Sigmoid colon (tissue), 7 donors: ENCODE measurements around the gene TRIM54. TPM values are rescaled to one million over a fixed set of nuclear protein-coding genes. Genes with fewer than 3 reads are reported as not detected.

Experiments used
- DNase-seq: peaks from one replicate; pipeline ENCODE4 v3.0.0-alpha.2; 2019
- H3K27ac ChIP-seq, 4 donors: fragments of 200-600 bp; sonication (generic); one replicate each; pipeline ENCODE4 v1.5.1; 2016 to 2019; ENCODE audit warnings: mild to moderate bottlenecking in 1 of 4
- H3K27me3 ChIP-seq, 3 donors: fragments of 200-600 bp; sonication (generic); one replicate each; pipeline ENCODE4 v1.5.1; 2019; ENCODE audit warnings: mild to moderate bottlenecking in 1 of 3
- H3K36me3 ChIP-seq, 4 donors: fragments of 200-600 bp; sonication (generic); one replicate each; pipeline ENCODE4 v1.5.1; 2016 to 2019
- H3K4me1 ChIP-seq, 4 donors: fragments of 200-600 bp; sonication (generic); one replicate each; pipeline ENCODE4 v1.5.1; 2017 to 2019
- H3K4me3 ChIP-seq, 4 donors: fragments of 200-600 bp; sonication (generic); one replicate each; pipeline ENCODE4 v1.5.1; 2017 to 2019; ENCODE audit warnings: mild to moderate bottlenecking in 2 of 4, moderate library complexity in 1 of 4
- H3K9me3 ChIP-seq, 4 donors: fragments of 200-600 bp in 3 of 4; sonication (generic) in 3 of 4; one replicate each; pipeline versions ENCODE4 v1.5.1 to v1.6.1; 2013 to 2019
- EP300 ChIP-seq, 4 donors: sonication (generic); formaldehyde crosslinking; IDR thresholded peaks; one replicate each; pipeline ENCODE4 v1.6.1; 2017; ENCODE audit warnings: antibody characterized with exemption in 4 of 4
- POLR2A ChIP-seq, 2 donors: fragments of 450-650 bp; IDR thresholded peaks; one replicate each; pipeline ENCODE4 v1.6.1; 2016; ENCODE audit warnings: antibody characterized with exemption in 2 of 2, mild to moderate bottlenecking in 2 of 2, moderate library complexity in 2 of 2
- POLR2AphosphoS5 ChIP-seq, 4 donors: sonication (generic); formaldehyde crosslinking; IDR thresholded peaks; one replicate each; pipeline ENCODE4 v1.6.1; 2017; ENCODE audit warnings: antibody characterized with exemption in 4 of 4
- WGBS, 2 donors: extraction: QIAGEN DNeasy Blood & Tissue Kit; methylation state at CpG; one replicate each; pipeline ENCODE4 v1.1.7; 2013; 5-methylcytosine and 5-hydroxymethylcytosine counted together
- intact Hi-C: fragments of 100-400 bp; cut with DNase I; formaldehyde crosslinking; loops from one replicate; pipeline ENCODE4 v1.15.1; 2023
- polyA plus RNA-seq, 3 donors: library from polyadenylated mRNA; stranded (reverse); fragments of 200-250 nt; gene quantifications; one replicate each; pipeline ENCODE4 v1.2.3, GENCODE V29; 2013
- total RNA-seq, 4 donors: library from RNA; depleted of rRNA; stranded (reverse); fragments of >200 nt; gene quantifications; one replicate each; pipeline ENCODE4 v1.1.0, GENCODE V29; 2016
- TF ChIP-seq, protein P1 (sequence below), 4 experiments: fragments of 450-650 bp in 3 of 4; fragments of 200-600 bp in 1 of 4; IDR thresholded peaks; one replicate each; pipeline ENCODE4 v1.5.1; 2016 to 2019; ENCODE audit warnings: antibody characterized with exemption in 4 of 4, mild to moderate bottlenecking in 3 of 4, moderate library complexity in 2 of 4
- donor health status: healthy with polysubstance abuse.
- donor health status: Bipolar disorder and iron deficiency.
- donor health status: healthy.

The TRIM54 gene
- total and polyA plus RNA-seq, 7 donors: 0.16 to 0.46 (median 0.41) TPM; not detected in 4

DNA sequence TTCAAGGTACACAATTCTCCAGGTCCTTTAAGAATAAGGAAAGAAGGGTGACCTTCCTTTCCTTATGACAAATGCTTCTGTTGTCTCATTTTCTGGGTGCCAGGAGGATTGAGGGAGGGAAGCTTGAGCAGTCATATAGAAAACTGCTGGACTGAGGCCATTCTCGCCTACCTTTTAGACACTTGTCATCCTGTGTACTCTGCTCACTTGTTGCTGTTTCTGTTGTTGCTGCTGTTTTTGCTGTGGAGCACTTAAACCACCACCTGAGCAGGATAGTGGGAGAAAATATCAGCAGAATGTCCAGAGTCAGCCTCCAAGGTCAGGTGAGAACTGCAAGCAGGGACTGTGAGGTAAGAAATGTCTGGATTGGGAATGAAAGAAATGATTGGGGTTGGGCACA, 4.2 kb upstream of the TRIM54 start:
- Histone ChIP-seq H3K9me3 (no peaks in the 10 kb centered on the region), H3K4me3 (no peak overlapping the region), H3K36me3 (no peaks in the 10 kb centered on the region), H3K4me1 (no peaks in the 10 kb centered on the region), H3K27ac (no peak overlapping the region), H3K27me3 (peaks cover 0 to 42% (median 6%) of the 10 kb centered on the region in 3 donors)
- intact Hi-C loops: no loop called here
- no peak for DNase-seq
- 71 to 91% methylated on average over 1 of the region's 1 CpG for WGBS, 2 donors
- TF ChIP-seq, protein P1, sequence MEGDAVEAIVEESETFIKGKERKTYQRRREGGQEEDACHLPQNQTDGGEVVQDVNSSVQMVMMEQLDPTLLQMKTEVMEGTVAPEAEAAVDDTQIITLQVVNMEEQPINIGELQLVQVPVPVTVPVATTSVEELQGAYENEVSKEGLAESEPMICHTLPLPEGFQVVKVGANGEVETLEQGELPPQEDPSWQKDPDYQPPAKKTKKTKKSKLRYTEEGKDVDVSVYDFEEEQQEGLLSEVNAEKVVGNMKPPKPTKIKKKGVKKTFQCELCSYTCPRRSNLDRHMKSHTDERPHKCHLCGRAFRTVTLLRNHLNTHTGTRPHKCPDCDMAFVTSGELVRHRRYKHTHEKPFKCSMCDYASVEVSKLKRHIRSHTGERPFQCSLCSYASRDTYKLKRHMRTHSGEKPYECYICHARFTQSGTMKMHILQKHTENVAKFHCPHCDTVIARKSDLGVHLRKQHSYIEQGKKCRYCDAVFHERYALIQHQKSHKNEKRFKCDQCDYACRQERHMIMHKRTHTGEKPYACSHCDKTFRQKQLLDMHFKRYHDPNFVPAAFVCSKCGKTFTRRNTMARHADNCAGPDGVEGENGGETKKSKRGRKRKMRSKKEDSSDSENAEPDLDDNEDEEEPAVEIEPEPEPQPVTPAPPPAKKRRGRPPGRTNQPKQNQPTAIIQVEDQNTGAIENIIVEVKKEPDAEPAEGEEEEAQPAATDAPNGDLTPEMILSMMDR (IDR thresholded peaks at IDR 0.05): no peak
- no peak for TF ChIP-seq POLR2A (IDR thresholded peaks at IDR 0.05)
- TF ChIP-seq EP300 (IDR thresholded peaks at IDR 0.05): no peak
- TF ChIP-seq POLR2AphosphoS5 (IDR thresholded peaks at IDR 0.05): no peak

DNA sequence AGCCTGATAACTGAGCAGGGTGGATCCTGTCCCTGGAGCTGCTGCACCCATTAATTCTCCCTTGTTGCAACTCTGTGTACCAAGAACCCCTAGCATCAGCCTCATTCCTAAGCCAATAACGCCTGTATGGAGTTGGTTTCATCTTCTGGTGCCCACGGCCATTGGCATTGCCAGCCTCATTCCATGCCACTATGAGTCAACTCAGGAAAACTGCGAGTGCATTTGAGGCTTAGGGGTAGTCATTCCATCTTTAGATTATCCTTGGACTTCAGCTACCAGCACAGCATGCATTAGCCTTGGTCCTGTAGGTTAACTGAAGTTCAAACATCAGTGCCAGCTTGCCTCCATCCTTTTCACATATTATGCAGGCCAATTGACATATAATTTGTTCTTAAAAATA, 1.4 kb upstream of the TRIM54 start:
- no peak for DNase-seq
- WGBS, 2 donors: 69 to 83% methylated on average over 3 of the region's 3 CpGs
- H3K36me3 ChIP-seq: no peaks in the 10 kb centered on the region
- H3K9me3 ChIP-seq: no peaks in the 10 kb centered on the region
- TF ChIP-seq, protein P1 (IDR thresholded peaks at IDR 0.05): no peak
- no peak for TF ChIP-seq EP300 (IDR thresholded peaks at IDR 0.05)
- H3K27me3 ChIP-seq: peaks cover 0 to 42% (median 4%) of the 10 kb centered on the region in 3 donors
- H3K4me3 ChIP-seq: no peak overlapping the region
- H3K27ac ChIP-seq: no peak overlapping the region
- intact Hi-C loops: loop anchor here (1.0 to 5.0 kb wide), 2 partner anchors 183 to 319 kb away; no protein-coding TSS in a partner anchor
- no peaks in the 10 kb centered on the region for H3K4me1 ChIP-seq

DNA sequence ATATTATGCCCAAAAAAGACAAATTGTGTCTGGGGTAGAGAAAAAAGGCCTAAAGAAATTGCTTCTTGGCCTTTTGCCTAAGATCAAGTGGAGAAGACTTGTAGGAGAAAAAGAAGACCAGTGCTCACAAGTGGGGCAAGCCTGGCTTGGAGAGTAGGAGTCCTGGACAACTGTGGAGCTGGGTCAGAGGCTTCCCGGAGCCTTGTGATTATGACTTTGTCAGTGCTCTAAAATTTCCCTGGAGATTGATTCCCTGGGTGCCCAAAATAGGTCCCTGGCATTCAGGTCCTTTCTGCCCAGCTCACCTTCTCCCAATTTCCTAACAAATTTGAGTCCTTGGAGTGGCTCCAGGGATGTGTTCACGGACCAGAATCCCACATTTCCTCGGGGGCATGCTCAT, 787 bp upstream of the TRIM54 start:
- no peak for TF ChIP-seq POLR2AphosphoS5 (IDR thresholded peaks at IDR 0.05)
- no peak for DNase-seq
- no peaks in the 10 kb centered on the region for H3K36me3 ChIP-seq
- peaks cover 0 to 39% (median 4%) of the 10 kb centered on the region in 3 donors for H3K27me3 ChIP-seq
- no peaks in the 10 kb centered on the region for H3K4me1 ChIP-seq
- H3K9me3 ChIP-seq: no peaks in the 10 kb centered on the region
- no peak overlapping the region for H3K4me3 ChIP-seq
- intact Hi-C loops: loop anchor here (5.0 kb wide), 1 partner anchor 319 kb away; no protein-coding TSS in a partner anchor
- 71 to 77% methylated on average over 3 of the region's 3 CpGs for WGBS, 2 donors
- no peak overlapping the region for H3K27ac ChIP-seq

DNA sequence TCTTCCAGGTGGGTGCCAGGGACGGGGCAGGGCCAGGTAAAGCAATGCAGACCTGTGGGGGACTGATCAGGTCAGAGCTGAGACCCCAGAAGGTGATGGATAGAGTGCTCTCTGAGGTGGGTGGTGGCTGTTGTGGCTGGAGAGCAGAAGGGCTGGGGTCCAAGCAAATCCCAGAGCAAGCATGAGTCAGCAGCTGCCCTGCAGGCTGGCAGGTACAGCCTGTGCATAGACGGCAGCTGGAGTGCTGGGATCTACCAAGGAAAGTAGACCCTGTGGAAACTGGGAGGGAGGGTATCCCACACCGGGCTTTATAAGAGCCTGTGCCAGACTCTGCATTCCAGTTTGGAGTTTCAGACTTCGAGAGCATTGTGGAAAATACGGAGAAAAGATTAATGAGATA, 663 bp downstream of the TRIM54 start:
- Histone ChIP-seq H3K9me3 (no peaks in the 10 kb centered on the region), H3K27ac (no peak overlapping the region), H3K4me3 (no peak overlapping the region), H3K36me3 (no peaks in the 10 kb centered on the region), H3K4me1 (no peaks in the 10 kb centered on the region), H3K27me3 (peaks cover 0 to 29% (median 4%) of the 10 kb centered on the region in 3 donors)
- WGBS, 2 donors: 28 to 71% methylated on average over 5 of the region's 5 CpGs
- TF ChIP-seq EP300 (IDR thresholded peaks at IDR 0.05) (no peak), POLR2A (IDR thresholded peaks at IDR 0.05) (no peak), POLR2AphosphoS5 (IDR thresholded peaks at IDR 0.05) (no peak)
- TF ChIP-seq, protein P1 (IDR thresholded peaks at IDR 0.05): no peak
- intact Hi-C loops: loop anchor here (5.0 kb wide), 1 partner anchor 321 kb away; no protein-coding TSS in a partner anchor
- no peak for DNase-seq

DNA sequence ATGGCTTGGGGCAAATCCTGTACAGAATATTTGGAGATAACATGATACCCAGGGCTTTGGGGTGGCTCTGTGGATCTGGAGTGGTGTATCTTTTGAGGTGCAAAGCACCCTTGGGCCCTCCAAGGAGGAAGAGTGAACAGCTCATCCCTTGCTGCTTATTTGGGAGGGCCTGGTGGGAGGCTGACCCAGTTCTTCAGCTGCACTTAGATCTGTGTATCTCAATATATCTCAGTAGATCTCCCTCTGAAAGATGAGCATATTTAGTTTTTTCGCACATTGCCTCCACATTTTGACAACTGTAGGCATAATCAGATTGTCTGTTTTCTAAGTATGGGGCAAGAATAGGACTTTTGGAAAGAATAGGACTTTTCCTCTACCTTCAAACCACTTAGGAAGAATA, 2.8 kb downstream of the TRIM54 start:
- DNase-seq: no peak
- Histone ChIP-seq H3K4me3 (no peak overlapping the region), H3K36me3 (no peaks in the 10 kb centered on the region), H3K27ac (no peak overlapping the region), H3K9me3 (no peaks in the 10 kb centered on the region), H3K4me1 (peaks cover 0 to 3% (median 0%) of the 10 kb centered on the region in 4 donors), H3K27me3 (peaks cover 0 to 23% (median 4%) of the 10 kb centered on the region in 3 donors)
- WGBS, 2 donors: 92 to 94% methylated on average over 1 of the region's 1 CpG
- intact Hi-C loops: loop anchor here (5.0 kb wide), 1 partner anchor 323 kb away; no protein-coding TSS in a partner anchor
- TF ChIP-seq, protein P1 (IDR thresholded peaks at IDR 0.05): no peak
- TF ChIP-seq EP300 (IDR thresholded peaks at IDR 0.05): no peak
- TF ChIP-seq POLR2AphosphoS5 (IDR thresholded peaks at IDR 0.05): no peak
- TF ChIP-seq POLR2A (IDR thresholded peaks at IDR 0.05): no peak
